GM12891 (cell line): Measurements from ENCODE around the gene HLTF.

Source experiments
- POLR2A ChIP-seq: IDR thresholded peaks from 2 replicates; pipeline ENCODE4 v1.6.1; 2011; ENCODE audit warnings: low read depth, low read length, control low read depth
- POU2F2 ChIP-seq: IDR thresholded peaks from 2 replicates; pipeline ENCODE4 v1.6.1; 2011; ENCODE audit warnings: low read depth, mild to moderate bottlenecking, control low read depth, low read length, moderate library complexity

DNA sequence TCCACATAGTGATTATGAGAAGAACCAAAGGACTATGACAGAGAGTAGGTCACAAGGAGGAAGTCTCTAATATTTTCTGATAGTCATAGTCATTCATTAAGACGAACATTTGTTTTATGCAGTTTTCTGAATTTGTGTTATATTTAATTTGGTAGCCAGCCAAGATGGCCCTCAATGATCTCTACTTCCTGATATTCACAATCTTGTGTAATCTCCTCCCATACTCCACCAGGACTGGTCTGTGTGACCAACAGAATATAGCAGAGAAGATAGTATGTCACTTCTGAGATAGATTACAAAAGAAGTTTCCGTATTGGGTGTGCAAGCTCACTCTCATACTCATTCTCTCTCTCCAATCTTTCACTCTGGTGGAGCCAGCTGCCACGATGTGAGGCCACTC is 30.8 kb downstream of the HLTF start:
- TF ChIP-seq POLR2A = no peak
- no peak for TF ChIP-seq POU2F2
